ENCODE results near the gene ZBTB7C. TPM values are rescaled to one million over a fixed set of nuclear protein-coding genes. Genes with fewer than 3 reads are reported as not detected.

Gene ZBTB7C
- total and polyA plus RNA-seq, 2 donors (not counting 1 experiment from before 2014, with no cell fraction given): not detected

DNA sequence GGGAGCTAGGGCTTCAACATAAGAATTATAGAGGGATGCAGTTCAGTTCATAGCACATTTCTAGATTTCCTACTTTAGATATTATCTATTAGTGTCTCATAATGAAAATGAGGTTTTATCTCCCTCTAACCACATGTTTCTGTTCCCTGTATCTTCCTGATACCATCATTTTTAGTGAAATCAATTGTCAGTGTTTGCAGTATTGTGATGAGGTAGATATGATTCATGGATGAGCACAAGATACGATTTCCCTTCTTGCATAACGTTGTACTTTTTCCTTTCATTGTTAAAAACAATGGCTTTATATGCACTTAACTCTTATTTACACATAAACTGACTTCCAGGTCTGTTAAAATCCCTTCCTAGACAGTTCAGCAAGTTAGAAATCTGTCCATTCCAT lies 211.4 kb downstream of the ZBTB7C start:
- intact Hi-C loops (cut with micrococcal nuclease): no loop called here
- peaks cover 0 to 12% (median 1%) of the 10 kb centered on the region in 4 experiments for H3K27me3 ChIP-seq (replicated peaks in 1 of 4; ENCODE audit: control extremely low read depth in 1 of 4, control insufficient read depth in 3 of 4, insufficient read depth in 4 of 4, low read length in 3 of 4)
- TF ChIP-seq CTCF (IDR thresholded peaks at IDR 0.05): no peak
- TF ChIP-seq EZH2 (IDR thresholded peaks at IDR 0.05; ENCODE audit: borderline replicate concordance, insufficient read depth, low read depth, low read length, poor library complexity, severe bottlenecking): no peak
- H2AFZ ChIP-seq (ENCODE audit: insufficient read depth, low read depth, low read length, poor library complexity, severe bottlenecking): no peak overlapping the region
- no peak overlapping the region for H3K4me2 ChIP-seq (replicated peaks; ENCODE audit: low read depth, low read length, poor library complexity, severe bottlenecking)
- ChIA-PET CTCF (no interaction called here), POLR2A (no interaction called here)
- H3K9ac ChIP-seq (ENCODE audit: low read length): no peak overlapping the region
- no peaks in the 10 kb centered on the region for H3K4me1 ChIP-seq (ENCODE audit: control insufficient read depth in 2 of 2, insufficient read depth in 2 of 2, low read length in 2 of 2)
- Mint-ChIP-seq H3K9me3 (ENCODE audit: insufficient read depth) (peaks cover 4% of the 10 kb centered on the region), H3K4me1 (no peaks in the 10 kb centered on the region), H3K4me3 (no peak overlapping the region), H3K27ac (no peak overlapping the region), H3K27me3 (peaks cover 32% of the 10 kb centered on the region)
- no CpG with 5 or more reads among the region's 2 CpGs for WGBS (ENCODE audit: insufficient coverage)
- no peak for DNase-seq
- H3K9me3 ChIP-seq (ENCODE audit: control extremely low read depth in 1 of 3, control insufficient read depth in 2 of 3, insufficient read depth in 1 of 3, low read length in 2 of 3): peaks cover 0 to 13% (median 0%) of the 10 kb centered on the region in 3 donors
- no peaks in the 10 kb centered on the region for H3K79me2 ChIP-seq (ENCODE audit: control insufficient read depth, insufficient read depth, low read length)
- no peaks in the 10 kb centered on the region for H3K36me3 ChIP-seq (replicated peaks in 1 of 2; ENCODE audit: control extremely low read depth in 1 of 2, control insufficient read depth in 1 of 2, extremely low read depth in 1 of 2, insufficient read depth in 2 of 2, low read length in 1 of 2)
- H3K4me3 ChIP-seq (ENCODE audit: control extremely low read depth in 1 of 5, extremely low read depth in 1 of 5, insufficient read depth in 1 of 5, low read depth in 2 of 5, low read length in 4 of 5): no peak overlapping the region
- no peaks in the 10 kb centered on the region for H4K20me1 ChIP-seq (ENCODE audit: control insufficient read depth, insufficient read depth, low read length, poor library complexity, severe bottlenecking)
- ATAC-seq (ENCODE audit: low read depth): no peak
- H3K27ac ChIP-seq (ENCODE audit: low read length in 2 of 2): no peak overlapping the region

DNA sequence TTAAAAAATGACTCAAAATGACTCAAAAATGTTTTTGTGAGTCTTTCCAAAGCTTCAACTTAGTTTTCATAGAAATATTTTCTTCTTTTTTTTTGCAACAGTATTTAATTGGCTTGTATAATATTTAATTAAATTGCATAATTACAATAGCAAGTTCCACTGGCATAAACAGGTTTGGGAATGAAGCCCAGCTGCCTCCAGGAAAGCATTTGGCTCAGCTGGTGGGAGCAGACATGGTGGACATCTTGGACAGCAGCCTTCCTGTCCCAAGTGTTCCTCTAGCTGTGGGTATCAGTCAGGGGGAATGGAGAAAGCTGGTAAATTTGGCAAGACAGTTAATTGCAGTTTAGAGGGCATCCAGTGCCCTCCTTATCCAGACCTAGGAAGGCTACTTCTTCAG lies 213.4 kb downstream of the ZBTB7C start:
- Histone ChIP-seq H3K27ac (ENCODE audit: low read length in 2 of 2) (no peak overlapping the region), H2AFZ (ENCODE audit: insufficient read depth, low read depth, low read length, poor library complexity, severe bottlenecking) (no peak overlapping the region), H3K79me2 (ENCODE audit: control insufficient read depth, insufficient read depth, low read length) (no peaks in the 10 kb centered on the region), H3K9me3 (ENCODE audit: control extremely low read depth in 1 of 3, control insufficient read depth in 2 of 3, insufficient read depth in 1 of 3, low read length in 2 of 3) (peaks cover 0 to 13% (median 0%) of the 10 kb centered on the region in 3 donors), H3K9ac (ENCODE audit: low read length) (no peak overlapping the region), H3K4me1 (ENCODE audit: control insufficient read depth in 2 of 2, insufficient read depth in 2 of 2, low read length in 2 of 2) (no peaks in the 10 kb centered on the region), H3K27me3 (replicated peaks in 1 of 4; ENCODE audit: control extremely low read depth in 1 of 4, control insufficient read depth in 3 of 4, insufficient read depth in 4 of 4, low read length in 3 of 4) (peaks cover 0 to 11% (median 1%) of the 10 kb centered on the region in 4 experiments), H3K4me3 (ENCODE audit: control extremely low read depth in 1 of 5, extremely low read depth in 1 of 5, insufficient read depth in 1 of 5, low read depth in 2 of 5, low read length in 4 of 5) (no peak overlapping the region), H3K36me3 (replicated peaks in 1 of 2; ENCODE audit: control extremely low read depth in 1 of 2, control insufficient read depth in 1 of 2, extremely low read depth in 1 of 2, insufficient read depth in 2 of 2, low read length in 1 of 2) (no peaks in the 10 kb centered on the region), H3K4me2 (replicated peaks; ENCODE audit: low read depth, low read length, poor library complexity, severe bottlenecking) (no peak overlapping the region), H4K20me1 (ENCODE audit: control insufficient read depth, insufficient read depth, low read length, poor library complexity, severe bottlenecking) (no peaks in the 10 kb centered on the region)
- Mint-ChIP-seq H3K4me3 (no peak overlapping the region), H3K4me1 (no peaks in the 10 kb centered on the region), H3K27ac (no peak overlapping the region), H3K27me3 (peaks cover 18% of the 10 kb centered on the region), H3K9me3 (ENCODE audit: insufficient read depth) (peaks cover 4% of the 10 kb centered on the region)
- no peak for DNase-seq
- intact Hi-C loops (cut with micrococcal nuclease): no loop called here
- TF ChIP-seq CTCF (IDR thresholded peaks at IDR 0.05) (no peak), EZH2 (IDR thresholded peaks at IDR 0.05; ENCODE audit: borderline replicate concordance, insufficient read depth, low read depth, low read length, poor library complexity, severe bottlenecking) (no peak)
- CTCF ChIA-PET: no interaction called here
- POLR2A ChIA-PET: no interaction called here
- no peak for ATAC-seq (ENCODE audit: low read depth)

All from B cell (primary cell).